ENCODE data around the gene NTRK3.
A peak's percentile ranks its signal among the peaks of the same experiment; 100 is the strongest.

NTRK3 gene

GRCh38 chr15:88256279-88257230, at the start of gene NTRK3:
Gene NTRK3 (minus strand): TSS chr15:88256739. CDS start chr15:88256153, 586 bp downstream.
- DNase-seq (ENCODE audit: low spot score), result peak; percentile 75

GRCh38 chr15:88303395-88303794, 46.9 kb upstream of the NTRK3 start:
- no peak for DNase-seq (ENCODE audit: low spot score)

DNA sequence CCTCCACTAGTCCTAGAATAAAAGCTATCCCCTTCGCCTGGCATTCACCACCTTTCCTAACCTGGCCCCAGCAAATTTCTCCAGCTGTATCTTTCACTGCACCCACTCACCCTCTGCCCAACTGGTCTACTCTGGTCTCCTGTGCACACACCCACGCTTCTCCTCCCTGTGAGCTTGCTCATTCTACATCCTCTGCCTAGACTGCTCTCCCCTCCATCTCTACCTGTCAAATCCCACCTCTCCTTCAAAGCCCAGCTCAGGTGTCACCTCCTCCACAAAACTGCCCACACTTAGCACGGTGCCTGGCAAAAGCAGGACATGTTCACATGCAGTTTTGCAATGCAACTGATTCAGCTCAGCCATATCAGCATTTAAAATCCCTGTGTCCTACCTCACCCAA, 45.8 kb upstream of the NTRK3 start:
- DNase-seq (ENCODE audit: low spot score), result peak; percentile 23

DNA sequence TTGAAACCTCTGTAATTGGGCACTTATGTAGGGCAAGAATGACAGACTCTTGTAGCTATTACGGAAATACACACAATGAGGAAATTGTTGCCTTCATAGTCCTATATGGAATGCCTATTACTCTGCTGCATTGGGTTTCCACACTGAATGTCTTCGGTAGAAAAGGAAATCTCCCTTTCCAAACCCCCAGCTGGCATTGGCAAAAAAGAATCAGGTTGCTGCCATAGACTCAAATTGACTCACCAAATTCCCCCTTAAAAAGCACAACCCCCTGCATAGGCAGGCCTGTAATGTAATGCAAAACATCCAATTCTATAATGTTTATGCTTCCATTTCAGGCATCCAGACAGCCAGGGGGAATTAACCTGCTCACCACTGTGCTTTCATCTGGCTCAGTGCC, 44.8 kb upstream of the NTRK3 start:
- no peak for DNase-seq (ENCODE audit: low spot score)

DNA sequence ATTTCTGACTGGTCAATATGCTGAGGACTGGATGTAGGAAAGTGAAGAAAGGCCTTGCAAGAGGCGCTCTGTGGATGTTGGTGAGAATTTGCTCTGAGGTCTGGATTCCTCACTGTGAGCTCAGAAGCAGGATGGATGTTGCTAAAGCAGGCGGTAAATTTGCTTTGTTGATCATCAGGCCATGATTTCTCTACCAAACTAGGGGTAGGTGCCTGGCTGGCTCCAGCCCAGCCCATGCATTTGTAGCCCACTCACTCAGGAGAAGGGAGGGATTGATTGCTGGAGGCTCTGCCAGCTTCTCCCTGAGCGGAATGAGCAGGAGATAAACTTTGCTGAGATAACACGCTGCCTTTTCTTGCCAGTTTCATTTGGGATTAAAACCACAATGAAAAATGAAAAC, 44.3 kb upstream of the NTRK3 start:
- no peak for DNase-seq (ENCODE audit: low spot score)

GRCh38 chr15:88300089-88300488, 43.5 kb upstream of the NTRK3 start:
- DNase-seq (ENCODE audit: low spot score), result no peak

- DNase-seq (ENCODE audit: low spot score), result no peak
These were observed 43.0 kb upstream of the NTRK3 start for GRCh38 chr15:88299497-88299896.

DNA sequence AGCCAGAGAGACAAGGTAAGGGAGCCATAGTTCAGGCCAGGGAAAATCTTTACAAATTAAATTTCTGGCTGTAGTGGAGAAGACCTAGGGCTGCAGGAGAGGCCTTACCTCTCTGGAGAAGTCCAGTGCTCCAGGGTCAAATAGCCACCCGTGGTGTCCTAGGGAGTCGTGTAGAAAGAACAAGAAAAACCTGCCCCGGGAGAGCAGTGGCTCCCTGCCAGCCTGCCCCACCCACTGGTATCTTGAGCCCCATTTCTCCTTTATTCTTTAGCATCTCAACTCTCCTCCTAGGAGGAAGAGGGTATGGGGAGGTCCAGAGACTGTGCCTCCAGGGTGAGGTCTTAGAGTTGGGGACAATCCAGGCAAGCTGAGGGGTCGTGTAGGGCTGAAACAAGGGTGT, 32.1 kb upstream of the NTRK3 start:
- DNase-seq (ENCODE audit: low spot score), result no peak

DNA sequence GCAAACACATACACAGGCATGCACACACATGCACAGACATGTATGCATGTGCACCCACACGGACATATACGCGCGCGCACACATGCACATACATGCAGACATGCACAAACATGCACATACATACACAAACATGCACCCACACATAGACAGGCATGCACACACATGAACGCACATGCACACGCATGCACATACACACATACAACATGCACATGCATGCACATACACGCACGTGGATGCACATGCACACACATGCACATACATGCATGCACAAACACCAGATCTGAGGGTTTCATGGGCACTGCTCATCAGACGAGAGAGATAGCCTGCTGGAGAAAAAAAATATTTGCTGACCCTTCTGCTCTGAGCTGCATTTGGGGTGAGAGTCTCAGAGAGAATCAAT, 31.7 kb upstream of the NTRK3 start:
- DNase-seq (ENCODE audit: low spot score), result no peak

DNA sequence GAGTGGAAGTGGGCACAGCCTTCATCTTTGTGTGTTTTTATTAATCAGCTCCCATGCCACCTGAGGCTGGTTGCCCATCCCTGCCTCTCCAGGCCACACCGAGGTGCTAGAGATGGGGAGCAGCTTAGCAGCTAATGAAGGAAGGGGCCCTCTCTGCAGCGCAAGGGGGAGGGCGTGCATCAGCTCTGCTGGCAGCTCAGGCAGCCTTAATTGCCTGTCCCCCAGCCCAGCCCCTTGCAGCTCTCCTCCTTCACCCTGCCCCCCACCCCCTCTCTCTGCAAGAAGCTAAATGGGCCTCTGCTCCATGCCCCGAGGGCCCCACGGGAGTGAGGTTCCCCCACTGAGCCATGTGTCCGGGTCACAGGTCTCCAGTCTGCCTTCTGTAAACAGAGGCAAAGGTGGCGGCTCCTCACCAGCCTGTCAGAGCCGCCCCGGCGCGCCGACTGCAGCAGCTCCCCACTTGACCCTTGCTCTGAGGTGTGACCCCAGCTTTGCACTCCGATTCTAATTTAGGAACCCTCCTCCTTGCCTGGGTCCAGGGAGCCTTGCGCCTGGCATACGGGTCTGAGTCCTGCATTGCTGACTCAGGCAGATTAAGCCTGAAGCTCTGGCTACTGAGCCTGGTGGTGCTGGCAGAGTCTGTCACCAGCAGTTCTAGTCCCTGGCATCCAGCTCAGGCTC, 27.9 kb upstream of the NTRK3 start:
- DNase-seq (ENCODE audit: low spot score), result no peak

- no peak for DNase-seq (ENCODE audit: low spot score)
These were observed 26.1 kb upstream of the NTRK3 start for GRCh38 chr15:88282614-88283013.

DNA sequence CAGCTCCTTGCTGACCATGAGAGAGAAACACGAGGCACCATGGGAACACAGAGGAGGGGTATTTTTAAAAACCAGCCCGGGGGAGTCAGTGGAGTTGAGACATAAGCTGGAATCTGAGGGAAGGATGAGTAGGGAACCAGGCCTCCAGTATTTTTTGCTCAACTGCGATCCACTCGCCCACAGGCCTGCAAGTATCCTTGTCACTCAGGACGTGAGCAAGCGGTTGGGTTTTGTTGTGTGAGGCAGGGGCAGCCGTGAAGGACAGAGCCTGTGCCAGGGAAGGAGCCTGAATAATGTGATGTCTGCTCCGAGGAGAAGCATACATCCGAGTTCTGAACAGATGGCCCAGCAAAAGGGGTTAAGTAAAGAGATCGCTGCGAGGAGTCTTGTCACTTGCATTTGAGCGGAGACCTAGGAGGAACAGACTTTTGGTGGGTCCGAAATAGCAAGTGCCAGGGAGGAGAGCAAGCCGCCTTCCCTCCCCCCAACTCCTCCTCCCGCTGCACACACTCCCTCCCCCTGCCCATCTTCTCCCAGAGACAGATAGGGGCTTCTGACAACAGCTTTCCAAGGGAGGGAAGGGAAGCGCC, 20.4 kb upstream of the NTRK3 start:
- no peak for DNase-seq (ENCODE audit: low spot score)

GRCh38 chr15:88275804-88276203, 19.3 kb upstream of the NTRK3 start:
- DNase-seq (ENCODE audit: low spot score), result peak; percentile 38

- peak; percentile 86 for DNase-seq (ENCODE audit: low spot score)
These were observed 18.3 kb upstream of the NTRK3 start for GRCh38 chr15:88274553-88275460.

- DNase-seq (ENCODE audit: low spot score), result no peak
These were observed 15.9 kb upstream of the NTRK3 start for GRCh38 chr15:88272421-88272820.

- no peak for DNase-seq (ENCODE audit: low spot score)
These were observed 13.0 kb upstream of the NTRK3 start for GRCh38 chr15:88269356-88270062.

- DNase-seq (ENCODE audit: low spot score), result no peak
These were observed 11.2 kb upstream of the NTRK3 start for GRCh38 chr15:88267720-88268119.

DNA sequence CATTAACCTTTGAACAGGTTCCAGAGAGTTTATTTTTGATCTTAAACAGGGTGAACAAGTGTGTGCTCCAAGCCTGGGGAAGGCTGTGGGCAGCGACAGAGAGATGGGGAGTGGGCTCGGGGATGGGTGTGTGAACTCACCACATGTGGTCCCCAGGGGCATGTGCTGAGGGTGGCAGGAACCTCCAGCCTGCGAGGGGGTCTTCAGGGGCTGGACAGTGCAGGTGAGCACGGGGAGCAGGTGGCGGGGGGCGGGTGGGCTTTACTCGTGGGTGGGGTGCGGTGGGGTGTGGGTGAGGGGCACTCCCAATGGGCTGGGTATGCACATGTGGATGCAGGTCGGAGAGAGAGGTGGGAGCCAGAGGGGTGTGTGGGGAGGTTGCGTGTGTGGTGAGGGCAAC, 9.6 kb upstream of the NTRK3 start:
- DNase-seq (ENCODE audit: low spot score), result no peak

GRCh38 chr15:88264622-88265021, 8.1 kb upstream of the NTRK3 start:
- DNase-seq (ENCODE audit: low spot score), result peak; percentile 45

- DNase-seq (ENCODE audit: low spot score), result no peak
These were observed 5.5 kb upstream of the NTRK3 start for GRCh38 chr15:88262064-88262463.

GRCh38 chr15:88258093-88258641, 1.6 kb upstream of the NTRK3 start:
- DNase-seq (ENCODE audit: low spot score), result peak; percentile 77

All from Ammon's horn (tissue), 1 donor.